HFF-Myc (cell line): ENCODE measurements around the gene ZBTB17.

Experiments used
- DNase-seq: peaks from one replicate; pipeline ENCODE4 v3.0.0-alpha.2; 2011; ENCODE audit warnings: low read depth; ENCODE audit errors: extremely low read depth
- H3K4me3 ChIP-seq: replicated peaks from 2 replicates; pipeline ENCODE4 v1.5.1; 2011; ENCODE audit warnings: low read depth, mild to moderate bottlenecking, control low read depth, low read length
- CTCF ChIP-seq: IDR thresholded peaks from 2 replicates; pipeline ENCODE4 v1.5.1; 2012; ENCODE audit warnings: mild to moderate bottlenecking, low read depth, low read length, control low read depth; ENCODE audit errors: missing control alignments

The ZBTB17 gene

DNA sequence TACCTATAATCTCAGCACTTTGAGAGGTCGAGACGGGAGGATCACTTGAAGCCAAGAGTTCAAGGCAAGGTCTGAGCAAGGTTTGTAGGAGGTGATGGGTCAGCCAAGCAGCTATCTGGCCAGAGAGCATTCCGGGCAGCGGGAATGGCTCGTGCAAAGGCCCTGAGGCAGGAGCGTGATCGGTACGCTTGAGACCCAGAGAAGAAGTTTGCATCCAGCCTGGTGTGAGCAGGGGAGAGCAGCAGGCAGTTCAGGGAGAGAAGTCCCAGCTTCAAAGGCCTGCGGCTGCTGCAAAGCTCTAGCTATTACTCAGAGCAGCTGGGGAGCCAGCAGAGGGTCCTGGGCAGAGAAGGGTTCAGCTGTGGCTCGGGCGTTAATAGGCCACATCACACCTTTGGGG lies 23.0 kb upstream of the ZBTB17 start:
- no peak for TF ChIP-seq CTCF
- no peak for DNase-seq
- H3K4me3 ChIP-seq: no peak overlapping the region

- DNase-seq: no peak
- no peak overlapping the region for H3K4me3 ChIP-seq
- no peak for TF ChIP-seq CTCF
Observed at GRCh38 chr1:15997637-15998280, 21.9 kb upstream of the ZBTB17 start.

- H3K4me3 ChIP-seq: no peak overlapping the region
- TF ChIP-seq CTCF: no peak
- DNase-seq: no peak
Observed at GRCh38 chr1:15997076-15997585, 21.2 kb upstream of the ZBTB17 start.

DNA sequence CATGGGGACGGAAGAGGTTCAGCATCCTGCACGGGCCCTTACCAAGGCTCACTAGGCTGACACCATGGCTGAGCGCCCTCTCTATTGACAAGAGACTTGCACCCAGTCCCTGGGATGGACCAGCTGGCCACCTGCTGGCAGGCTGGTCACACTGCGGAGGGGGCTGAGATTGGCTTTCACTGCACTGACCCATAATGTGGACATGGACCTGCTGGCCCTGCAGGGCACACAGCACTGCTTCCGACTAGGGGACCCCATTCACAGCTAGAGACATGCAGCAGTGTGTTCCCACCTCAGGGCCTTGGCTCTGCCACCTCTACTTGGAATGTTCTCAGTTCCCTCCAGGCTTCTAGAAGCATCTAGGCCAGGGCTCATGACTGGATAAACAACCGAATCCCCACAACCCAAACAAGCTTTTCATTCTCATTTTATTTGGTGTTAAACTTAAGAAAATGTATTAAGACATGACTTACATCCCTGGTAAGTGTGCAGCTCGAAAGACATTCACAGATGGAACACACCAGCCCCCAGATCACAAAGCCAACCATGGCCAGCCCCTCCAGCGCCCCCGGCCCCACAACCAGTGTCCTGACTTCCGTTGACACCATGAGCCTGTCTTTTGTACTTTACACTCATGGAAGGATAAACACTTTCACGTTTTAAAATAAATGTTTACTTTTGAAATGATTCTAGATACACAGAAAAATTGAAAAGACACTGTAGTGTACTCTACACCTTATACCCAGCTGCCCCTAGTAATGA lies 18.9 kb upstream of the ZBTB17 start:
- TF ChIP-seq CTCF: peak; percentile 72
- H3K4me3 ChIP-seq: no peak overlapping the region
- no peak for DNase-seq

DNA sequence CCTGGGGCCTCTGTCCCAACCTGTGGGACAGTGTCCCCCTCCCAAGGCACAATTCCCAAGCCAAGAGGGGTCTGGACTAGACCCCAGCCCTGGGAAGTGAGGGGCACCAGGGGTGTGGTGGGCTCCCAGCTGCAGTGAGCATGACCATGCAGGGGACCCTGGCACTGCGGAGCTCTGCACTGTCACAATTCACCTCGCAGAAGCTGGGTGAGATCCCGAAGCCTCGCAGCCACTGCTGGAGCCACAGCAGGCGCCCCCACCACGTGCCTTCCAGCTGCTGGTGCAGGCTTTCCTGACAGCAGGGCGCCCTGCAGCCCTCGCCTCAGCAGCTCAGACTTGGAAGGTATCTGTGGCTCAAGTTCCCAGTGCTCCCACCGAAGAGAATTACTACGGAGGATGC lies 18.2 kb upstream of the ZBTB17 start:
- DNase-seq: no peak
- no peak overlapping the region for H3K4me3 ChIP-seq
- TF ChIP-seq CTCF: no peak

DNA sequence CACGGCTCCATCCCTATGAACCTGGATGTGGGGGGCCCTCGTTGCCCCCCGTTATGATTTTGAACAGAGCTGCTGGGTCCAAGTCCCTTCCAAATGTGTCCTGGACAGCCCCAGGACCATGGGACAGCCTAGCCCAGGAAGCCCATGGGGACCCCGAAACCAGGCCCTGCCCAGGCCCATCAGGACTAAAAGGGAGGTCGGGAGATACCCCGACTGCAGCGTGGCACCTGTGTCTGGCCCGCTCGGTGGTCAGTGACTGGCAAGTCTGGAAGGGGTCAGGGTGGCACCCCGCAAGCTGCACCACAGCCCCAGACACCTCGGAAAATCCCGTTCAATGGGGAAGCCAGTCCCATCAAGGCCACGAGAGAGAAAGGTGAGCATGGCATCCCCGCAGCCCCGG lies 17.8 kb upstream of the ZBTB17 start:
- TF ChIP-seq CTCF: no peak
- no peak overlapping the region for H3K4me3 ChIP-seq
- no peak for DNase-seq
